B cell (primary cell): Measurements from ENCODE around the gene CHAF1A. TPM values are rescaled to one million over a fixed set of nuclear protein-coding genes. Genes with fewer than 3 reads are reported as not detected.
A peak's percentile ranks its signal among the peaks of the same experiment; 100 is the strongest.

Experiments
- ATAC-seq: fragments of 200-7000 bp; cut with Tn5 transposase; one replicate; pipeline ENCODE4 v1.10.0; 2021; ENCODE audit warnings: low read depth, mild to moderate bottlenecking, moderate number of reproducible peaks, moderate library complexity
- CTCF ChIA-PET: fragments of 350-600 bp; sonication (Branson Sonifier 250); formaldehyde crosslinking; loops from one replicate; lab custom pipeline; 2021; ENCODE audit warnings: antibody characterized with exemption, inconsistent platforms; lab: Charles Lee
- POLR2A ChIA-PET: fragments of 350-600 bp; sonication (Branson Sonifier 250); formaldehyde crosslinking; loops from one replicate; lab custom pipeline; 2021; ENCODE audit warnings: antibody characterized with exemption; lab: Charles Lee
- DNase-seq: peaks from one replicate; pipeline ENCODE4 v3.0.0; 2013
- H2AFZ ChIP-seq: 2 replicates; pipeline ENCODE4 v1.6.1; 2012; ENCODE audit warnings: mild to moderate bottlenecking, low read depth, low read length; ENCODE audit not compliant: insufficient read depth, poor library complexity, severe bottlenecking
- H3K27ac ChIP-seq, 2 donors: 1 replicate in 1 of 2; 2 replicates in 1 of 2; pipeline ENCODE4 v1.5.1; 2012 to 2013; ENCODE audit warnings: low read length in 2 of 2, mild to moderate bottlenecking in 2 of 2, moderate library complexity in 1 of 2
- H3K27me3 ChIP-seq, 4 experiments: fragments of 200-600 bp in 1 of 4; sonication (generic) in 1 of 4; replicated peaks in 1 of 4; 1 replicate in 2 of 4; 2 replicates in 2 of 4; pipeline versions ENCODE4 v1.6.1 to v1.7.0; 2013 to 2016; ENCODE audit warnings: low read length in 3 of 4, mild to moderate bottlenecking in 2 of 4, mixed read lengths in 1 of 4, moderate library complexity in 1 of 4; ENCODE audit not compliant: insufficient read depth in 4 of 4, control insufficient read depth in 3 of 4; ENCODE audit errors: control extremely low read depth in 1 of 4
- H3K36me3 ChIP-seq, 2 experiments: replicated peaks in 1 of 2; 1 replicate in 1 of 2; 2 replicates in 1 of 2; pipeline versions ENCODE4 v1.6.1 to v1.7.1; 2013; ENCODE audit warnings: low read length in 1 of 2; ENCODE audit not compliant: insufficient read depth in 2 of 2, control insufficient read depth in 1 of 2; ENCODE audit errors: control extremely low read depth in 1 of 2, extremely low read depth in 1 of 2
- H3K4me1 ChIP-seq, 2 donors: fragments of 200-600 bp in 1 of 2; sonication (generic) in 1 of 2; 1 replicate in 1 of 2; 2 replicates in 1 of 2; pipeline versions ENCODE4 v1.5.1 to v1.6.1; 2013 to 2017; ENCODE audit warnings: low read length in 2 of 2; ENCODE audit not compliant: control insufficient read depth in 2 of 2, insufficient read depth in 2 of 2
- H3K4me2 ChIP-seq: replicated peaks from 2 replicates; pipeline ENCODE3; 2012; ENCODE audit warnings: mild to moderate bottlenecking, low read depth, low read length; ENCODE audit not compliant: poor library complexity, severe bottlenecking
- H3K4me3 ChIP-seq, 5 experiments: fragments of 200-600 bp in 1 of 5; sonication (generic) in 1 of 5; 1 replicate in 3 of 5; 2 replicates in 2 of 5; pipeline versions ENCODE4 v1.5.1 to v1.7.0; 2011 to 2016; ENCODE audit warnings: low read length in 4 of 5, mild to moderate bottlenecking in 4 of 5, low read depth in 2 of 5, control low read depth in 1 of 5, moderate library complexity in 1 of 5; ENCODE audit not compliant: insufficient read depth in 1 of 5; ENCODE audit errors: control extremely low read depth in 1 of 5, extremely low read depth in 1 of 5
- H3K79me2 ChIP-seq: fragments of 200-600 bp; sonication (generic); one replicate; pipeline ENCODE4 v1.6.0; 2016; ENCODE audit warnings: low read length; ENCODE audit not compliant: control insufficient read depth, insufficient read depth
- H3K9ac ChIP-seq: fragments of 200-600 bp; sonication (generic); 2 replicates; pipeline ENCODE4 v1.6.1; 2017; ENCODE audit warnings: mild to moderate bottlenecking, low read length, moderate library complexity
- H3K9me3 ChIP-seq, 3 donors: one replicate each; pipeline versions ENCODE4 v1.6.1 to v1.7.1; 2013; ENCODE audit warnings: low read length in 2 of 3; ENCODE audit not compliant: control insufficient read depth in 2 of 3, insufficient read depth in 1 of 3; ENCODE audit errors: control extremely low read depth in 1 of 3
- H4K20me1 ChIP-seq: 2 replicates; pipeline ENCODE4 v1.6.0; 2012; ENCODE audit warnings: mild to moderate bottlenecking, low read length; ENCODE audit not compliant: insufficient read depth, control insufficient read depth, poor library complexity, severe bottlenecking
- H3K27ac Mint-ChIP-seq: one replicate; pipeline ENCODE4 v1.8.0; 2021; ENCODE audit warnings: mixed read lengths
- H3K27me3 Mint-ChIP-seq: one replicate; pipeline ENCODE4 v1.8.0; 2021; ENCODE audit warnings: mixed read lengths
- H3K4me1 Mint-ChIP-seq: one replicate; pipeline ENCODE4 v1.8.0; 2021; ENCODE audit warnings: mixed read lengths
- H3K4me3 Mint-ChIP-seq: one replicate; pipeline ENCODE4 v1.8.0; 2021; ENCODE audit warnings: mixed read lengths
- H3K9me3 Mint-ChIP-seq: one replicate; pipeline ENCODE4 v1.8.0; 2022; ENCODE audit warnings: mixed read lengths; ENCODE audit not compliant: insufficient read depth
- EZH2 ChIP-seq: IDR thresholded peaks from 2 replicates; pipeline ENCODE4 v1.6.1; 2012; ENCODE audit warnings: borderline replicate concordance, low read depth, mild to moderate bottlenecking, moderate library complexity, low read length; ENCODE audit not compliant: insufficient read depth, poor library complexity, severe bottlenecking
- WGBS: methylation state at CpG from one replicate; pipeline ENCODE4 v1.1.5; 2013; ENCODE audit warnings: missing lambda C conversion rate; ENCODE audit not compliant: insufficient coverage; 5-methylcytosine and 5-hydroxymethylcytosine counted together
- intact Hi-C: fragments of 100-400 bp; cut with micrococcal nuclease; formaldehyde crosslinking; loops from one replicate; pipeline ENCODE4 v1.10.0; 2022
- polyA plus RNA-seq: library from polyadenylated mRNA; depleted of rRNA; stranded (reverse); fragments of >200 nt; gene quantifications from 2 replicates; pipeline ENCODE4 v1.2.3, GENCODE V29; 2012
- total RNA-seq, 2 donors: library from RNA; stranded (reverse); fragments of 120-200 nt in 1 of 2; gene quantifications; 1 replicate in 1 of 2; 2 replicates in 1 of 2; pipeline versions ENCODE4 v1.2.3 to v1.2.4, GENCODE V29; 2013 to 2022
- TF ChIP-seq, protein P1 (sequence below): fragments of 200-600 bp; IDR thresholded peaks from one replicate; pipeline ENCODE4 v1.8.0; 2022; ENCODE audit warnings: antibody characterized with exemption, mild to moderate bottlenecking

The CHAF1A gene
- total and polyA plus RNA-seq, 2 donors (not counting 1 experiment from before 2014, with no cell fraction given) = 15.1 to 19.7 TPM

DNA sequence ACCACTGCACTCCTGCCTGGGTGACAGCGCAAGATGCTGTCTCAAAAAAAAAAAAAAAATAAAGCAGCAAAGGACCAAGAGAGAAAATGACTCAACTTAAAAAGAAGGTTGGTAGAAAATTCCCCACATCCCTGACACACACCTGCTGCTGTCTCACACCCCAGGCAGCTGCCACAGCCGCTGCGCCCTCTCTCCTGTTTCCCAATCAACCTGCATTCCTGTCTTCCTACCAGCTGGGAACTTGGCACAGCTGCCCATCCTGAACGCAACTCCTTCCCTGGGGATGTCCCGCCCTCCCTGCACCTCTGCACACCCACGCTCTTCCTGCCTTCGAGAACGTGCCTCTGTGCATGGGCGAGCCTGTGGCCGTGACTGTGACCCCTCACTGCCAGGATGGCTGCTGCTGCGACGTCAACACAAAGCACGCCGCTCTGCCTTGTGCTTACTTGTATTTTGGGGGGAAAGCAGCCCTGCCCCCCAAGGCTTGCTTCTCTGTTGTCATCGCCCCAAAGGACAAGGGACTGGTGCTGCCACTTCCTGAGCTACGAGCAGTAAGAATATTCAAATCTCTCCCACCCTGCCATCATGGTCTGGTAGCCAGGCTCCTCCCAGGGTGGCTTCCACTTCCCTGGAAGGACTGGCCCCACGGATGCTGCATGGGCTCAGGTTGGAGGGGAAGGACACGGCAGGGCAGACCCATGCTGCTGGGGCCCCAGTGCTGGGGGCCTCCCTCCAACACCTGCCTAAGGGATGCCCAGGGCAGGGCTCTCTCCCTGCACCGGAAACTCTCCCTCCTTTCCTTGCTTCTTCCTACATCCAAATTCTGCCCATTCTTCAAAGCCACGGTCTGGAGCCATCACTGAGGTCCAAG lies 22.8 kb upstream of the CHAF1A start:
- peak overlapping the region; percentile 16 for H2AFZ ChIP-seq
- H3K27me3 ChIP-seq = no peaks in the 10 kb centered on the region
- ChIA-PET CTCF (interaction anchor here (0.6 to 2.5 kb wide), 6 partner anchors 10 to 1965 kb away, joined by 3 to 10 read pairs (median 4); partner anchors contain the start of gene CHAF1A), POLR2A (interaction anchor here (1.0 kb wide), 1 partner anchor 16 kb away, joined by 3 read pairs; no protein-coding TSS in a partner anchor)
- H4K20me1 ChIP-seq = peaks cover 42% of the 10 kb centered on the region
- TF ChIP-seq EZH2 = no peak
- TF ChIP-seq, protein P1, sequence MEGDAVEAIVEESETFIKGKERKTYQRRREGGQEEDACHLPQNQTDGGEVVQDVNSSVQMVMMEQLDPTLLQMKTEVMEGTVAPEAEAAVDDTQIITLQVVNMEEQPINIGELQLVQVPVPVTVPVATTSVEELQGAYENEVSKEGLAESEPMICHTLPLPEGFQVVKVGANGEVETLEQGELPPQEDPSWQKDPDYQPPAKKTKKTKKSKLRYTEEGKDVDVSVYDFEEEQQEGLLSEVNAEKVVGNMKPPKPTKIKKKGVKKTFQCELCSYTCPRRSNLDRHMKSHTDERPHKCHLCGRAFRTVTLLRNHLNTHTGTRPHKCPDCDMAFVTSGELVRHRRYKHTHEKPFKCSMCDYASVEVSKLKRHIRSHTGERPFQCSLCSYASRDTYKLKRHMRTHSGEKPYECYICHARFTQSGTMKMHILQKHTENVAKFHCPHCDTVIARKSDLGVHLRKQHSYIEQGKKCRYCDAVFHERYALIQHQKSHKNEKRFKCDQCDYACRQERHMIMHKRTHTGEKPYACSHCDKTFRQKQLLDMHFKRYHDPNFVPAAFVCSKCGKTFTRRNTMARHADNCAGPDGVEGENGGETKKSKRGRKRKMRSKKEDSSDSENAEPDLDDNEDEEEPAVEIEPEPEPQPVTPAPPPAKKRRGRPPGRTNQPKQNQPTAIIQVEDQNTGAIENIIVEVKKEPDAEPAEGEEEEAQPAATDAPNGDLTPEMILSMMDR = no peak
- H3K9me3 ChIP-seq = peaks cover 0 to 7% (median 0%) of the 10 kb centered on the region in 3 donors
- Mint-ChIP-seq H3K27ac (peak overlapping the region; percentile 97), H3K27me3 (no peaks in the 10 kb centered on the region), H3K4me1 (peaks cover 79% of the 10 kb centered on the region), H3K9me3 (no peaks in the 10 kb centered on the region), H3K4me3 (peak overlapping the region; percentile 92)
- H3K79me2 ChIP-seq = peaks cover 91% of the 10 kb centered on the region
- peak overlapping the region; percentile 45 for H3K9ac ChIP-seq
- peak; percentile 44 for ATAC-seq
- H3K4me3 ChIP-seq = peak overlapping the region in 4 of 5 experiments; percentile 28 to 54 (median 48)
- H3K4me2 ChIP-seq = peak overlapping the region; percentile 78
- peaks cover 0 to 9% of the 10 kb centered on the region in 2 experiments for H3K36me3 ChIP-seq
- 16% methylated on average over 15 of the region's 20 CpGs for WGBS
- peak overlapping the region; percentile 75 to 81 for H3K27ac ChIP-seq
- peak; percentile 84 for DNase-seq
- intact Hi-C loops = loop anchor here (1.0 to 5.0 kb wide), 4 partner anchors 10 to 78 kb away; partner anchors contain the start of genes SH3GL1 and UBXN6
- peaks cover 70 to 75% of the 10 kb centered on the region in 2 donors for H3K4me1 ChIP-seq
